Measurements from ENCODE around the gene SLX4IP.
A peak's percentile ranks its signal among the peaks of the same experiment; 100 is the strongest.

SLX4IP gene

DNA sequence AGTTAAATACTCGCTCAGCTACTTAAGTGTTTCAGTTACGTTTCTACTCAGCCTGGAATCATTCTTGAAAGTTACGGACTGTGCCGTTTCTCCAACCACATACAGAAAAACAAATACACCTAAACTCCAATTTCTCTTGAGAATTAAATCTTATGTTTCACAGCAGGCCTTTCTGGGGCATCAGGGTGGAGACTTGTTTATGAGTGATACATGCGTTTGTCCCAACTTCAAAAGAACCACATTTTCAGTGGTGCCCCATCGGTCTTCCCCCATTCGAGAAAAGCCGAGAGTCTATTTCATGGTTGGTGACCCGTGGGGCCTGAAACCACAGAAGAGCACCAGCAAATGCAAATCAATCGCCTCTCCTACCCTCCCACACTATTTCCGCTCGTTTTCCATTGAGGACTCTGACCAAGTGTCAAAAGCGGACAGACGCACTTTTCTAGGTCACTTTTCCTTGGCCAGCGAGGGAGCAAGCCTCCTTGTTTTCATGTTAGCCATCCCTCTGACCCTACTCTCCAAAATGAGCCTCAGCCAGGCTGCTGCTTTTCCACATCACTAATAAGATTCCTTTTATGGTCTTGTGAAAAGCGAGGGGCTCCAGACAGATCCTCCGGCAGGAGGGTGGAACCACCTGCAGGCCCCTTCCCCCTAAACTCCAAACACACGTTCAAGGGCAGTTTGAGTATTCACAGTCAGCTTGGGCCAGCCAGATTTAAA lies 235.6 kb downstream of the SLX4IP start:
- DNase-seq = no peak

DNA sequence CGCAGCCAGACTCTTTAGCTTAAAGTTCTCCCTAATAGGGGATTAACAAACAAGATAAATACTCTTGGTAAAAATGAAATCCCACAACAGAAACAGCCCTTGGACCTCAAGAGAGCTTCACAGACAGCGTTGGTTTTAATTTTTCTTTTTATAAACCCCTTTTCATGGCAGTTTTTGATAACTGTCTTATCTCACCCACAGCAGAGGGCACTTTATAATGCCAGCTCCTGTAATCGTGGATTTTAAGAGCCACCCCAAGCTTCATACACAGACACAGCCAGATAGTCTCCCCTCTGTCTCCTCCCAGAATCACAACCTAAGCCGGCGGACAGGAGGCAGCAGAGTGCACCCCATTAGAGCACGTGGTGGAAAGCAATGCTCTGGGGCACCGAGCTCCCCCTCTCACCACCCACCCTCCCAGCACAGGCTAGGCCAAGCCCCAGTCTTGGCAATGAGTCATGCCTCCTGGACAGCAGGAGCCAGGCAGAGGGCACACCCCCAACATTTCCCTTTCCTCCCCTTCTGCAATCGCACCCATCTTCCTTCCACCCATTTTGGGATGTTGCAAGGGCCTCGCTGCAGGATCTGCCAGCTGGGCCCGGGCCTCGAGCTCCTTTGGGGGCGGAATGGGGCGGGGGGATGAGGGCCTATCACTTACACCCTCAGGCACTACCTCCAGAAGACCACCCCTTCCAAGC lies 236.3 kb downstream of the SLX4IP start:
- peak; percentile 86 for DNase-seq

DNA sequence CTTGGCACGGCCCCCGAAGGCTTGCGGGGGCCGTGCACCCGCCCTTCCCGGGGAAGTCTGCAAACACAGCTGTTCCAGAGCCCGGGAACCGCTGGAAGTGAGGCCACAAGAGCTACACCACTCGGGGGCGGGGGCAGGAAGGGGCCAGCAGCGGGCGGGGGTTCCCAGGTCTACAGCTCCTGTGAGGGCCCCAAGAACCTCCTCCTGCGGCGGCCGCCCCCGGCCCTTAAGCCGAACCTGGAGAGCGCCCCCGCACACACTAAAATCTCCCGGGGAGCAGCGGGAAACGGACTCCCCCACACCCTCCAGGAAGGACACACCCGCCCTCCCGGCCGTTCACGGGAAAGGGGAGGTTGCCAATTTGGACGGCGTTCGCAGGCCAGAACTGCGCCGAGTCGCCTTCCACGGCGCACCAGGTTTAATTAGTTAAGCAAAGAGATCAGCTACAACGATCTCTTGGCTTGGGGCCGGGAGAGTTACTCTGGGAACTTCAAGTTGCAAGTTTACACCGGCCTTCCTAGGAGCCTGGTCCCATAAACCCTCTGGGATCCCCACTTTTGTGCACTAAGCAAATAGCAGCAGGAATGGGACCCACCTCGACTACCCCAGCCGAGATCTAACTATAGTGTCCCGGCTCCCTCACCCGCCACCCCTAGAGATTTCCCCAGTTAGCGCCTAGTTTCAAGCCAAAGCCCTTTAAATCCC lies 237.0 kb downstream of the SLX4IP start:
- DNase-seq = no peak

DNA sequence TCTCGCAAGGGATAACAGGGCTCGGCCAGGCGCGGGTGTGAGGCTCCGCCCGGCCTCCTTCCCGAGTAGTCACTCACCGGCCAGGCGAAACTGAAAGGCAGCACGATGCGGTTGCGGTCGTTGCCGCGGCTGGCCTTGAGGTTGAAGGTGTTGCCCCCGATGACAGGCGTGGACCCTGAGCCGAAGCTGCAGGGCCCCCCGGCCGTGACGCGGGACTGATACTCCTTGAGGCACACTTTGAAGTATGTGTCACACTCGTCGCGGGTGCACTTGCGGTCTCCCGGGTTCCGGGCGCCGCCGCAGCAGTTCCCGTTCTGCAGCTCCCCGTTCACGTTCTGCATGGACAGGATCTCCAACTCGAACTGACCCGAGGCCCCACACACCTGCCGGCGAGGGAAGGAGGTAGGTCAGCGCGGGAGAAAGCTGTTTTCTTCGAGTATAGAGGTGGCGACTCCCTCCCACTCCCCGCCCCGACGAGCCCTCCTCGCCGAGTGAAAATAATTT lies 237.6 kb downstream of the SLX4IP start:
- DNase-seq = no peak

DNA sequence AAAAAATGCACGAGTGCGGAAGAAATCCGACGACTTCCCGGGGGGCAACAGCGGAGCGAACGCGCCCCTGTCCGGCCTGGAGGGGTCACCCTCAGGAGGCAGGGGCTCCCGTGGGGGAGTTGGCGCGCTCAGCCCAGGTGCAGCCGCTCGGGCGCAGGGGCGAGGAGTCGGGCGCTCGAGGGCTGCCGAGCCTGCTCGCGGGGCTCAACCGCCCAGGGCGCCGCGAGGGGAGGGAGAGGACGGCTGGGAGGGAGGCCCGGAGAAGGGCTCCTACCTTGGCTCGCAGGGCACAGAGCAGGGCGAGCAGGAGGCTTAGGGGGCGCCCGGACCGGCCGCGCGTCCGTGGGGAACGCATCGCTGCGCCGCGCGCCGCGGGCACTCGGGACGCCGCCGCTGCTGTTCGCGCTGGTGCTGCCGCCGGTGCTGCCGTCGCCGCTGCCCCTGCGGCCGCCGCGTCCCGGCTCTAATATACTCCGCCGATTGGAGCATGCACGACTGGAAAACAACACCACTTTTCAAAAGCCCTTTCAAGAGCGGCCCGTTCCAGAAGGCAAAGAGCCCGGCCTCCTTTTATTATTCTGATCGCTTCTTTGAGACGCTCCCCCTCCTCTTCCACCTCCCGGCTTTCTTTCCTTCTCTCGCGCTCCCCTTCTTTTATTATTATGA lies 238.2 kb downstream of the SLX4IP start:
- no peak for DNase-seq

DNA sequence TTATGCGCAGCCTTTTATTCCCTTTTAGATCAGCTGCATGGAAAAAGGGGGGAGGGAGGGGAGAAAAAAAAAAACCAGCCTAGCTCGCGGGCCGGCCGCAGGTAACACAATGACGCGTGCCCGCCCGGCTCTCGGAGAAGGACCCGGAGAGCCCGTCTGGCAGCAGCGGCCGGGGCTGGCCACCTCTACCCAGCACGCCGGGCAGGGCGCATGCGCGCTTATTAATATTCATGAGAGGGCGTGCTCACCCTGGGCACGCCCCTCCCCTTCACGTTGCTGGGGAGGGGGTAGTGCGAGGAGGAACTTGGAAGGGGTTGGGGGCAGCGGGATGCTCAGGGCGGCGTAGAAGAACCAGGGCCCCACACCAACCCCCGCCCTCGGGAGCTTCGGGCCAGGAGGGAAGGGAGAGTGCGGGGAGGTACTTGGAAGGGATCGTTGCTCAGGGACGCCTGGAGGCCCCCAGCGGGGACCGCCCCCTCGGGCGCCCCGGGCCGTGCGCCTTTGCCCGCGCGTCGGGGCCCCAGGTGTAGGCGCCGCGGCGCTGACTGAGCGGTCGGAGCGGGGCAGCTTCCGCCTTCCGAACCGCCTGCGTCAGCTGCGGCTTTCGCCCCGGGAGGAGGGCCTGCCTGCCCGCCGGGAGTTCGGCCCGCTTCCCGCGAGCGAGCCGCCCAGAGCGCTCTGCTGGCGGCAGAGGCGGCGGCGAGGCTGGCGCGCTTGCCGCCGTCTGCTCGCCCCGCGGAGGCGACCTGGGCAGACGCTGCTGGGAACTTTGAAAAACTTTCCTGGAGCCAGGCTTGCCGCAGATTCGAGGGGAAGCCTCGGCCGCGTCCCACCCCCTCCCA lies 239.0 kb downstream of the SLX4IP start, which contains the start of gene JAG1:
Gene JAG1, minus strand, starts transcription at position 158 of the 842 bp plus-strand sequence. CDS start 469 bp downstream, outside the sequence.
- DNase-seq = peak; percentile 99

DNA sequence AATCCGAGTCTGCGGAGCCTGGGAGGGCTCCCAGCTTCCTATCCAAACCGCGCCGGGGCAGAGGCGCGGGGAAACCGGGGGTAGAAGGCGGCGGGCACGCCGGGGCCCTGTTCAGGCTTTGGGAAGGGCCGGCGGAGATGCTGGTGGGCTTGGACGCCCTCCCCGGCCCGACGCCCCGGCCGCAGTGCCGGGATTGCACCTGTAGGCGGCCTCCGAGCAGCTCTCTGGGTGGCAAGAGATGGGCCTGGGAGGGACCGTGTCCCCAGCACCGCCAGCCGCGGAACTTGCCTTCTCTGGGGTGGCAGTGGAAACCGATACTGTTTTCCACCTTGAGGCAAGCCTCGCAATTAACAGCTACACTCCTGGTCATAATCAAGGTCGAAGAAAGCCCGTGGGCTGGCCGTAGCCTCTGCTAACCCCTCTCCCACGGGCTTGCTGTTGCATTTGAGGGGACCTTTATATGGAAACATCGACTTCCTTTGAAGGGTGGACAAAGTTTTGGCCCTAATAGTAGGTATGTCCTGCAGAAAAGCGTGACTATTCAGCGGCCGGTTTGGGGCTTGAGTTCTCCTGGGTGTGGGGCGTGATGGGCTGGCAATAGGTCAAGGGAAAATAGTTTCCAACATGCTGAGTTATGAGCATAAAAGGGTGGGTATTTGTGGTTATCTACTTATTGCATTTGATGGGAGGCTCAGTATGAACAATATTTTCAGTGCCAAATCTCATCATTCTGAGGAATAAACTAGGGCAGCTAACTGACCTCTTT lies 239.8 kb downstream of the SLX4IP start:
- peak; percentile 94 for DNase-seq

DNA sequence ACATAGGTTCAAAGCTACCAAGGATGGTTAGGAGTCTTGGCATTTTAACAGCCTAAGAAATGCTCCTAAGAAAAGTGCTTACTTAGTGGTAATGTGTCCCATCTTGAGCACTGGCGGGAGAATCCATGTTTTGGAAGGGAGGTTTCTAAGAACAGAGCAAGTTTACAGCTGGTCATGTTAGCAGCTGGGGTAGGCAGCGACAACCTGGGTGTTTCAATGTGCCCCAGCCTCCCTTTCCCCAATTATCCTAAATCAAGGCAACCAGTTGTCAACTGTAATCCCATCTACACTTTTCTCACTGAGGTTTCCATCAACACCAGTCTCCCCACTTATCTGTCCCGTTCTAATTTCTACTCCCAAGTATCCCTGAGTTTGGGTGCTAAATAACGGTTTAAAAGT lies 240.3 kb downstream of the SLX4IP start:
- no peak for DNase-seq

DNA sequence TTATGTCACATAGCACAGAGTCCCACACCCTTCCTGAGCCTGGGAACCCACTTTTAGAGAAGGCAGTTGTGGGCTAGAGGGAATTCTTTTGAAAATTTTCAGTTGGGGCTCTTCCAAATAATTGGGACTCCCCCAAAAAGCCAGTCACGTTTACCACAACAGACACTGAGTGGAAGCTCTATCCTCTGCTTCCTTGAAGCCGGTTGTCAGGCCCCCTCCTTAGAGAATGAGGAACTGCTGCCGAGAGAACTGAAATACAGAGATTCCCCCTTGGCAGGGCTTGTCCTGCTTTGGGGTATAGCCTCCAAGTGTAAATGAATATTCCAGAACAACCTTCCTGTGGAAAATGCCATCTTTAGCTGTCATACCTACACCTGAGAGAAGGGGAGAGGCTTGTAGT lies 241.4 kb downstream of the SLX4IP start:
- DNase-seq = no peak

All from islet precursor cell (in vitro differentiated cells).